ENCODE results near the gene HMCN1.

The HMCN1 gene

DNA sequence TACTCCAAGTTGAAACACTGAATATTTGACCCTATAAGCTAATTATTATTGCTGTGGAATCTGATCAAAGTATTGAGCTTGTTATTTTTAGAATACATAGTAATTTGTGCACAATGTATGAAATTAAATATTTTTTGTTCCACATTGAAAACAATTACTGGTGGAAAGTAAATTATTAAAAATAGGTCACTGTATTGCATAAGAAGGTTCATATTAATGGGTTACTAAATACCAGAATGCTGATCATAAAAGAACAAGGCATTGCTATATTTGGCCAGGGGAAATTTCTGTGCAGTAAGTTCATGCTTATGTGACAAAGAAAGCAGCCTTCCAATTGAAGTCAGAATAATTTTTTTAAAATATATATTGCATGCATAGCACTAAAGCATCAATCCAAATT lies 481.4 kb downstream of the HMCN1 start:
- Histone ChIP-seq H3K4me3 (ENCODE audit: low read depth, low read length) (no peak overlapping the region), H3K4me1 (no peaks in the 10 kb centered on the region), H3K9me3 (no peaks in the 10 kb centered on the region), H3K36me3 (no peaks in the 10 kb centered on the region), H3K27me3 (no peaks in the 10 kb centered on the region)
- TF ChIP-seq, protein P1, sequence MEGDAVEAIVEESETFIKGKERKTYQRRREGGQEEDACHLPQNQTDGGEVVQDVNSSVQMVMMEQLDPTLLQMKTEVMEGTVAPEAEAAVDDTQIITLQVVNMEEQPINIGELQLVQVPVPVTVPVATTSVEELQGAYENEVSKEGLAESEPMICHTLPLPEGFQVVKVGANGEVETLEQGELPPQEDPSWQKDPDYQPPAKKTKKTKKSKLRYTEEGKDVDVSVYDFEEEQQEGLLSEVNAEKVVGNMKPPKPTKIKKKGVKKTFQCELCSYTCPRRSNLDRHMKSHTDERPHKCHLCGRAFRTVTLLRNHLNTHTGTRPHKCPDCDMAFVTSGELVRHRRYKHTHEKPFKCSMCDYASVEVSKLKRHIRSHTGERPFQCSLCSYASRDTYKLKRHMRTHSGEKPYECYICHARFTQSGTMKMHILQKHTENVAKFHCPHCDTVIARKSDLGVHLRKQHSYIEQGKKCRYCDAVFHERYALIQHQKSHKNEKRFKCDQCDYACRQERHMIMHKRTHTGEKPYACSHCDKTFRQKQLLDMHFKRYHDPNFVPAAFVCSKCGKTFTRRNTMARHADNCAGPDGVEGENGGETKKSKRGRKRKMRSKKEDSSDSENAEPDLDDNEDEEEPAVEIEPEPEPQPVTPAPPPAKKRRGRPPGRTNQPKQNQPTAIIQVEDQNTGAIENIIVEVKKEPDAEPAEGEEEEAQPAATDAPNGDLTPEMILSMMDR (IDR thresholded peaks at IDR 0.05; ENCODE audit: low read depth, low read length), result no peak
- no peak for DNase-seq

DNA sequence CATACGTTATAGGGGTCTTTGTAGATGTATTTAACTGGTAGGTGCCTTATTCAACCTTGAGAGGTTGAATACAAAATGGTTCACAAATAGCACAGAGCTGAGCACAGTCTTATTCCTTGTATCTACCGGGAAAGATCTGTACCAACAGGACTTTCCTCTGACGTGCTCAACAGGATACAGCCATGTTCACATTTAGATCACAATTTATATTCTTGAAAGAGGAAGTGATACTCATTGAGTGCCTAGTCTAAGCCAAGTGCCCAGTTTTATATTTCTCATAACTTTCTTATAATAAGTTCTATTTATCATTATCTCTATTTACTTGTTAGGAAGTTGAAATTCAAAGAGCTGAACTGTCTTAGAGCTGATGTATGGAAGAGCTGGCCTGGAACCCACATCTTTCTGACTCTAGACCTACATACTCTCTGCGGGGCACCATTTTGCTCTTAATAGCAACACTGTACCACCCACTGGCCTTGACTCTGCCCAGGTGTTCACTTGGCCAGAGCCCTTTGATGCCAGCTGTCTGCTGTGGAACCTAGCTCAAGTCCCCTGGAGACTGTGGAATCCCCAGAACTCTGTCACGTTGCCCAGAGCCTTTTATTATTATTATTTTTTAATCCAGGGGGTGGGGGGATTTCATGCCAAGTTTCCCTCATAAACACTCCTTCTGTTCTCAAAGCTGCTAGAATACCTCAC lies 484.6 kb downstream of the HMCN1 start:
- no peak for DNase-seq
- Histone ChIP-seq H3K4me1 (no peaks in the 10 kb centered on the region), H3K4me3 (ENCODE audit: low read depth, low read length) (no peak overlapping the region), H3K27me3 (no peaks in the 10 kb centered on the region), H3K9me3 (no peaks in the 10 kb centered on the region), H3K36me3 (no peaks in the 10 kb centered on the region)
- TF ChIP-seq, protein P1 (IDR thresholded peaks at IDR 0.05; ENCODE audit: low read depth, low read length), result no peak

DNA sequence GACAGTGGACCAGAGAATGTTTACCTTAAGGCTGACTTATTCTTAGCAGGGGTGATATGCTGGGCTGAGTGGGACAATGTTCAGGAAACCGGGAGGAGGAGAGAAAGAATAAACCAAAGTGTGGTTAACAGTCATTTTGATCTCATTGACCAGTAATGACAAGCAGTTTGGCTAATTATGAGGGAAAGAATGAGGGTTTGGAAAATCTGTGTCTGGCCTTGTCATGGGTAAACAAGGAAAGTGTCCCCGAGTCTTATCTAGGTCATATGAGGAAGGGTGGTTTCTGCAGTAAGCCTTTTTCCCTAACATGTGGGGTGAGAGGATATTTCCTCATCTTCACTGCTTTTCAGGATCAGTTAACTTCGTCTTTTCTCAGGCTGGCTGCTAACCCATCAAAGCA lies 485.9 kb downstream of the HMCN1 start:
- H3K9me3 ChIP-seq, result no peaks in the 10 kb centered on the region
- DNase-seq, result no peak
- TF ChIP-seq, protein P1 (IDR thresholded peaks at IDR 0.05; ENCODE audit: low read depth, low read length), result no peak
- H3K27me3 ChIP-seq, result no peaks in the 10 kb centered on the region
- no peak overlapping the region for H3K4me3 ChIP-seq (ENCODE audit: low read depth, low read length)
- no peaks in the 10 kb centered on the region for H3K36me3 ChIP-seq
- H3K4me1 ChIP-seq, result no peaks in the 10 kb centered on the region

DNA sequence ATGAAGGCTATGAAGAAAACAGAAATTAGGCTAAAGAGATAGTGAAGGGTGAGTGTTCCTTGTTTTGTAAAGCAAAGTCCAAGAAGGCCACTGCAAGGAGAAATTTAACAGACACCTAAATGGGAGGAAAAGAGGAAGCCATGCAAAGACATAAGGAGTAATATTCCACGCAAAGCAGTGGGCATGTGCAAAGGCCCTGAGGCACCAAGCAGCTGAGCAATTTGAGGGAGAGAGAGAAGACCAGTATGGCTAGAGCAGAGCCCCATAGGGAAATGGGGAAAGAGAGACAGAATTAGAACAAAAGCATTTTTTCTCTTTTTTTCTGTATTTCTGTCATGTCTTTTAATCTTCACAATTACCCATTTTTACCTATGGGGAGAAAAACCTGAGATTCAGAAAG lies 486.7 kb downstream of the HMCN1 start:
- no peak overlapping the region for H3K4me3 ChIP-seq (ENCODE audit: low read depth, low read length)
- no peaks in the 10 kb centered on the region for H3K27me3 ChIP-seq
- H3K36me3 ChIP-seq, result no peaks in the 10 kb centered on the region
- DNase-seq, result no peak
- no peaks in the 10 kb centered on the region for H3K4me1 ChIP-seq
- TF ChIP-seq, protein P1 (IDR thresholded peaks at IDR 0.05; ENCODE audit: low read depth, low read length), result no peak
- no peaks in the 10 kb centered on the region for H3K9me3 ChIP-seq

DNA sequence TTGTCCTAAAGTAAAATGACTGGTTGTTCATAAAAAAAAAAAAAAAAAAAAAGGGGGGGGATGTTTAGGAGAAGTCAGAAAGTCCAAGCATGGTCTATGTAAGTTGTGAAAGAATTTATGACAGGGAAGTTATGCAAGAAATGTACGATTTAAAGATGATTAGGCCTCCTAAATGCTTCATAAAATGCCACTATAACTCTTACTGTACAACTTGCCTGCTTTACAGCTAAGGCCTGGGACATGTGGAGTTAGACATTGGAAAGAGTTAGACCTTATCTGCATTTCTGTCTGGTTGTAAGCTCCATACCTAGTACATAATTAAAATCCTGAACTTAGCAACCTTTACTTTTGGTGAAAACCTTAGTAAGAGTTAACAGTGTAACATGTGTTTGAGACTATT lies 490.9 kb downstream of the HMCN1 start:
- Histone ChIP-seq H3K4me1 (no peaks in the 10 kb centered on the region), H3K4me3 (ENCODE audit: low read depth, low read length) (no peak overlapping the region), H3K9me3 (no peaks in the 10 kb centered on the region), H3K27me3 (peaks cover 6% of the 10 kb centered on the region; the same call in 1 of the 2 replicates), H3K36me3 (no peaks in the 10 kb centered on the region)
- TF ChIP-seq, protein P1 (IDR thresholded peaks at IDR 0.05; ENCODE audit: low read depth, low read length), result no peak
- no peak for DNase-seq

DNA sequence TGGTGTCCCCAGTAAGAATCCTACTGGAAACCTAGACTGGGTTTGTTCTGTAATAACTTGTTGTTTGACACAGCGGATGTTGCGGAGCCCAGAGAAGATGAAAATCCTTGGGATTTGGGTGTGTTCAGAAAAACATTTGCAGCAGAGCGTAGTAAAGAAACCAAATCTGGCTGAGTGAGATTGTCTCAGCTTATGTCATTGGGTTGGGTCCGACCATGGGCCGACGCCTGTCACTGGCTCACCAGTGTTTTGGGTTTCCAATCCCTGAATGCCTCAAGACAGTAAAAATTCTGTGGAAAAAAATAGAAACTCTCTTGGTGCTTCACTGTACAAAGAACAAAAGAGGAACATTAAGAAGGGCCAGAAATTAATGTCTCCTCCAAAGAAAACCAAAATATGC lies 494.6 kb downstream of the HMCN1 start:
- H3K4me3 ChIP-seq (ENCODE audit: low read depth, low read length), result no peak overlapping the region
- TF ChIP-seq, protein P1 (IDR thresholded peaks at IDR 0.05; ENCODE audit: low read depth, low read length), result no peak
- DNase-seq, result no peak
- no peaks in the 10 kb centered on the region for H3K4me1 ChIP-seq
- no peaks in the 10 kb centered on the region for H3K36me3 ChIP-seq
- H3K27me3 ChIP-seq, result peaks cover 6% of the 10 kb centered on the region; the same call in 1 of the 2 replicates
- no peaks in the 10 kb centered on the region for H3K9me3 ChIP-seq

All from BE2C (cell line).